HepG2 (cell line): ENCODE measurements around the gene KLF16. TPM values are rescaled to one million over a fixed set of nuclear protein-coding genes. Genes with fewer than 3 reads are reported as not detected.

ENCODE experiments used
- ATAC-seq: fragments of 200-7000 bp; cut with Tn5 transposase; 3 replicates; pipeline ENCODE4 v1.9.1; 2020; ENCODE audit warnings: mild to moderate bottlenecking, moderate library complexity
- BruUV-seq: library from RNA; stranded (reverse); fragments of 400-500 nt; replicated peaks from 2 replicates; lab custom pipeline; 2021; lab: Mats Ljungman, UMichigan
- CTCF ChIA-PET: fragments of 300-600 bp; formaldehyde crosslinking; extraction: SDS; loops from one replicate; lab custom pipeline; 2021; ENCODE audit warnings: low total read pairs, inconsistent platforms, low intra/inter-chr PET ratio; lab: Yijun Ruan, JAX
- POLR2A ChIA-PET: fragments of 350-600 bp; sonication (Branson Sonifier 250); formaldehyde crosslinking; loops from one replicate; lab custom pipeline; 2020; ENCODE audit warnings: antibody characterized with exemption, inconsistent platforms; lab: Yijun Ruan, JAX
- DNase-seq: peaks from one replicate; pipeline ENCODE4 v3.0.0-alpha.2; 2015; ENCODE audit warnings: low spot score
- FAIRE-seq: peaks from 3 replicates; lab custom pipeline; 2011; peaks lifted over from hg19 to GRCh38; lab: Jason Lieb, UNC
- H2AFZ ChIP-seq: one replicate; pipeline ENCODE4 v1.6.1; 2011; ENCODE audit warnings: low read length, inconsistent platforms
- H3K27ac ChIP-seq: fragments of 300-600 bp; 3 replicates; pipeline ENCODE4 v1.8.0; 2011; ENCODE audit warnings: mixed run types, mild to moderate bottlenecking, mixed read lengths, low read length, inconsistent platforms; ENCODE audit not compliant: insufficient read depth; ENCODE audit errors: extremely low read length
- H3K27me3 ChIP-seq, 2 experiments: fragments of 200-600 bp in 1 of 2; 2 replicates in 1 of 2; 3 replicates in 1 of 2; pipeline versions ENCODE4 v1.6.0 to v1.8.0; 2011; ENCODE audit warnings: low read length in 2 of 2, mild to moderate bottlenecking in 2 of 2, moderate library complexity in 2 of 2, inconsistent platforms in 1 of 2; ENCODE audit not compliant: insufficient read depth in 2 of 2, control insufficient read depth in 1 of 2
- H3K36me3 ChIP-seq, 2 experiments: fragments of 200-600 bp in 1 of 2; replicated peaks in 1 of 2; 2 replicates in 1 of 2; 3 replicates in 1 of 2; pipeline versions ENCODE4 v1.5.1 to v1.8.0; 2011; ENCODE audit warnings: low read length in 2 of 2, inconsistent platforms in 1 of 2; ENCODE audit not compliant: insufficient read depth in 2 of 2, control insufficient read depth in 1 of 2
- H3K4me1 ChIP-seq: 2 replicates; pipeline ENCODE4 v1.5.1; 2012; ENCODE audit warnings: low read length, inconsistent platforms; ENCODE audit not compliant: insufficient read depth
- H3K4me2 ChIP-seq: 2 replicates; pipeline ENCODE4 v1.6.0; 2011; ENCODE audit warnings: low read depth, low read length, inconsistent platforms
- H3K4me3 ChIP-seq, 3 experiments: fragments of 200-600 bp in 1 of 3; sonication (generic), shearing (Covaris generic) in 1 of 3; replicated peaks in 1 of 3; 2 replicates each; pipeline ENCODE4 v1.5.1; 2011 to 2016; ENCODE audit warnings: low read length in 3 of 3, inconsistent platforms in 2 of 3, low read depth in 2 of 3, mild to moderate bottlenecking in 2 of 3, control low read depth in 1 of 3, mixed read lengths in 1 of 3; ENCODE audit not compliant: insufficient read depth in 1 of 3
- H3K79me2 ChIP-seq: one replicate; pipeline ENCODE4 v1.6.1; 2011; ENCODE audit warnings: low read length, inconsistent platforms; ENCODE audit not compliant: insufficient read depth
- H3K9ac ChIP-seq: 2 replicates; pipeline ENCODE4 v1.6.0; 2011; ENCODE audit warnings: mild to moderate bottlenecking, low read depth, low read length, inconsistent platforms; ENCODE audit not compliant: insufficient read depth
- H3K9me3 ChIP-seq: 2 replicates; pipeline ENCODE4 v1.5.1; 2012; ENCODE audit warnings: mild to moderate bottlenecking, low read length
- H4K20me1 ChIP-seq: 2 replicates; pipeline ENCODE4 v1.6.0; 2011; ENCODE audit warnings: inconsistent platforms, mild to moderate bottlenecking, low read length, moderate library complexity; ENCODE audit not compliant: insufficient read depth
- AGO2 ChIP-seq: fragments of 200-400 bp; formaldehyde crosslinking; optimal IDR thresholded peaks from 2 replicates; pipeline ENCODE3; 2017; ENCODE audit warnings: mild to moderate bottlenecking, low read depth, low read length, moderate library complexity
- BCL3 ChIP-seq: sonication (generic); formaldehyde crosslinking; IDR thresholded peaks from 2 replicates; pipeline ENCODE4 v1.5.1; 2020; ENCODE audit warnings: mild to moderate bottlenecking, missing genetic modification reagents, moderate library complexity
- KAT2B ChIP-seq: fragments of 150-350 bp; IDR thresholded peaks from 2 replicates; pipeline ENCODE4 v1.6.1; 2014; ENCODE audit warnings: low read depth, low read length, borderline replicate concordance
- PCBP2 ChIP-seq: fragments of 200-400 bp; formaldehyde crosslinking; optimal IDR thresholded peaks from 2 replicates; pipeline ENCODE3; 2018; ENCODE audit warnings: low read length, low read depth; ENCODE audit not compliant: poor library complexity, severe bottlenecking
- RBM22 ChIP-seq: fragments of 200-400 bp; formaldehyde crosslinking; optimal IDR thresholded peaks from 2 replicates; pipeline ENCODE3; 2017; ENCODE audit warnings: mild to moderate bottlenecking, low read length, moderate library complexity
- RXRA ChIP-seq: sonication (generic); formaldehyde crosslinking; IDR thresholded peaks from 2 replicates; pipeline ENCODE4 v1.5.1; 2020; ENCODE audit warnings: missing genetic modification reagents
- TCF12 ChIP-seq, 2 experiments: fragments of 450-650 bp in 1 of 2; sonication (generic) in 1 of 2; formaldehyde crosslinking in 1 of 2; IDR thresholded peaks; 2 replicates each; pipeline versions ENCODE4 v1.6.1 to v1.8.0; 2017 to 2022; ENCODE audit warnings: antibody characterized with exemption in 1 of 2, mild to moderate bottlenecking in 1 of 2, missing genetic modification reagents in 1 of 2, moderate library complexity in 1 of 2
- ZNF275 ChIP-seq: sonication (generic); formaldehyde crosslinking; IDR thresholded peaks from 2 replicates; pipeline ENCODE4 v1.8.0; 2022; ENCODE audit warnings: missing genetic modification reagents, mild to moderate bottlenecking, inconsistent platforms, borderline replicate concordance
- ZNF460 ChIP-seq: sonication (generic); formaldehyde crosslinking; IDR thresholded peaks from 2 replicates; pipeline ENCODE4 v1.5.1; 2020; ENCODE audit warnings: missing genetic modification reagents, mild to moderate bottlenecking, borderline replicate concordance
- ZNF619 ChIP-seq: sonication (generic); formaldehyde crosslinking; IDR thresholded peaks from 2 replicates; pipeline ENCODE4 v1.4.0; 2020; ENCODE audit warnings: mild to moderate bottlenecking, missing genetic modification reagents
- WGBS: methylation state at CpG from one replicate; pipeline ENCODE4 v1.1.6; 2017; ENCODE audit warnings: low lambda C conversion rate; 5-methylcytosine and 5-hydroxymethylcytosine counted together
- in situ Hi-C: cut with HindIII; loops from 2 replicates; pipeline ENCODE4 v1.10.0; 2017; ENCODE audit warnings: low pct_unique_long_range_greater_than_20kb; ENCODE audit not compliant: extremely low pct_ligation_motif_present
- intact Hi-C: fragments of 100-400 bp; cut with micrococcal nuclease; formaldehyde crosslinking; loops from one replicate; pipeline ENCODE4 v1.10.0; 2022; ENCODE audit not compliant: unreplicated experiment
- polyA plus RNA-seq, 8 experiments: library from polyadenylated mRNA; depleted of rRNA in 3 of 8; stranded (reverse) in 7 of 8; unstranded in 1 of 8; fragments of >200 nt; fragmentation: Illumina TruSeq in 4 of 8; extraction: Trizol in 4 of 8; gene quantifications; 2 replicates each; pipeline versions ENCODE4 v1.2.1 to v1.2.3, GENCODE V29; 2011 to 2016; ENCODE audit warnings: low read depth in 4 of 8, missing spikeins in 1 of 8, mixed read lengths in 1 of 8; ENCODE audit not compliant: insufficient read depth in 1 of 8
- total RNA-seq, 5 experiments: library from RNA; depleted of rRNA; stranded (reverse); fragments of >200 nt; fragmentation: Illumina TruSeq; extraction: Trizol; gene quantifications; 2 replicates each; pipeline ENCODE4 v1.2.3, GENCODE V29; 2016; ENCODE audit warnings: low read depth in 1 of 5
- TF ChIP-seq, protein P1 (sequence below): sonication (generic); formaldehyde crosslinking; IDR thresholded peaks from 2 replicates; pipeline ENCODE4 v1.4.0; 2020; ENCODE audit warnings: missing genetic modification reagents, borderline replicate concordance

KLF16 gene
- total and polyA plus RNA-seq, 2 of the 13 experiments (the other 11 are each of a cell fraction or from before 2014, with no cell fraction given): 3.5 to 6.7 TPM

GRCh38 chr19:1814833-1815604 is 48.4 kb downstream of the KLF16 start:
- BruUV-seq: no TSS peak

More at GRCh38 chr19:1814833-1815604, 48.4 kb downstream of the KLF16 start:
- H3K79me2 ChIP-seq: no peaks in the 10 kb centered on the region
- DNase-seq: no peak
- H3K4me3 ChIP-seq: no peak overlapping the region
- TF ChIP-seq BCL3 (CRISPR knock-in tag) (no peak), RBM22 (peak; percentile 19), AGO2 (peak; percentile 88), ZNF460 (CRISPR knock-in tag) (no peak), ZNF275 (CRISPR knock-in tag) (no peak), ZNF619 (no peak), PCBP2 (no peak), KAT2B (no peak), TCF12 (IDR thresholded peaks at IDR 0.05) (no peak), TCF12 (CRISPR knock-in tag; IDR thresholded peaks at IDR 0.05) (no peak), RXRA (CRISPR knock-in tag) (no peak)
- TF ChIP-seq, protein P1, sequence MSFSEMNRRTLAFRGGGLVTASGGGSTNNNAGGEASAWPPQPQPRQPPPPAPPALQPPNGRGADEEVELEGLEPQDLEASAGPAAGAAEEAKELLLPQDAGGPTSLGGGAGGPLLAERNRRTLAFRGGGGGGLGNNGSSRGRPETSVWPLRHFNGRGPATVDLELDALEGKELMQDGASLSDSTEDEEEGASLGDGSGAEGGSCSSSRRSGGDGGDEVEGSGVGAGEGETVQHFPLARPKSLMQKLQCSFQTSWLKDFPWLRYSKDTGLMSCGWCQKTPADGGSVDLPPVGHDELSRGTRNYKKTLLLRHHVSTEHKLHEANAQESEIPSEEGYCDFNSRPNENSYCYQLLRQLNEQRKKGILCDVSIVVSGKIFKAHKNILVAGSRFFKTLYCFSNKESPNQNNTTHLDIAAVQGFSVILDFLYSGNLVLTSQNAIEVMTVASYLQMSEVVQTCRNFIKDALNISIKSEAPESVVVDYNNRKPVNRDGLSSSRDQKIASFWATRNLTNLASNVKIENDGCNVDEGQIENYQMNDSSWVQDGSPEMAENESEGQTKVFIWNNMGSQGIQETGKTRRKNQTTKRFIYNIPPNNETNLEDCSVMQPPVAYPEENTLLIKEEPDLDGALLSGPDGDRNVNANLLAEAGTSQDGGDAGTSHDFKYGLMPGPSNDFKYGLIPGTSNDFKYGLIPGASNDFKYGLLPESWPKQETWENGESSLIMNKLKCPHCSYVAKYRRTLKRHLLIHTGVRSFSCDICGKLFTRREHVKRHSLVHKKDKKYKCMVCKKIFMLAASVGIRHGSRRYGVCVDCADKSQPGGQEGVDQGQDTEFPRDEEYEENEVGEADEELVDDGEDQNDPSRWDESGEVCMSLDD: no peak
- ChIA-PET POLR2A (no interaction called here), CTCF (no interaction called here)
- H3K27ac ChIP-seq: no peak overlapping the region
- in situ Hi-C loops: no loop called here
- peaks cover 18% of the 10 kb centered on the region for H3K4me1 ChIP-seq
- H2AFZ ChIP-seq: no peak overlapping the region
- no peak overlapping the region for H3K4me2 ChIP-seq
- H3K9me3 ChIP-seq: no peaks in the 10 kb centered on the region
- FAIRE-seq: no peak
- ATAC-seq: no peak
- peaks cover 21 to 29% of the 10 kb centered on the region in 2 experiments for H3K36me3 ChIP-seq
- H3K27me3 ChIP-seq: no peaks in the 10 kb centered on the region; a peak in 1 of 5 replicates
- no peak overlapping the region for H3K9ac ChIP-seq
- intact Hi-C loops: no loop called here
- H4K20me1 ChIP-seq: no peaks in the 10 kb centered on the region
- WGBS: 99% methylated on average over 22 of the region's 26 CpGs
